Stimulated activated CD4-positive, alpha-beta T cell treated with anti-CD3 and anti-CD28 coated beads, Interleukin-4, amount 100 ng/mL, for 48 hours (primary cell): ENCODE measurements around the gene EID3.
"Not testable (repeated sequence)": the region's sequence is repeated elsewhere in the genome, so short reads cannot be mapped to it uniquely, and the experiment has no call there.

Source experiments
- DNase-seq, 2 donors: peaks; one replicate each; pipeline ENCODE4 v3.0.0-alpha.2; 2020; ENCODE audit warnings: low read depth in 2 of 2

Gene EID3

DNA sequence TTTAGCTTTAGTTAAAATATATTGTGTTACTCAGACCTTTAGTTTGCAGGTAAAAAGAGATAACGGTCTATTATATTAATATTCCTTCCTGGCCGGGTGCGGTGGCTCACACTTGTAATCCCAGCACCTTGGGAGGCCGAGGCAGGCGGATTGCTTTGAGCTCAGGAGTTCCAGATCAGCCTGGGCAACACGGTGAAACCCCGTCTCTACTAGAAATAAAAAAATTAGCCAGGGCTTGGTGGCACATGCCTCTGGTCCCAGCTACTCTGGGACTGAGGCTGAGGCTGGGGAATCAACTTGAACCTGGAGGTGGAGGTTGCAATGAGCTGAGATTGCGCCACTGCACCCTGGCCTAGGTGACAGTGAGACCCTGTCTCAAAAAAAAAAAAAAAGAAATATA lies 13.2 kb upstream of the EID3 start:
- no peak for DNase-seq

DNA sequence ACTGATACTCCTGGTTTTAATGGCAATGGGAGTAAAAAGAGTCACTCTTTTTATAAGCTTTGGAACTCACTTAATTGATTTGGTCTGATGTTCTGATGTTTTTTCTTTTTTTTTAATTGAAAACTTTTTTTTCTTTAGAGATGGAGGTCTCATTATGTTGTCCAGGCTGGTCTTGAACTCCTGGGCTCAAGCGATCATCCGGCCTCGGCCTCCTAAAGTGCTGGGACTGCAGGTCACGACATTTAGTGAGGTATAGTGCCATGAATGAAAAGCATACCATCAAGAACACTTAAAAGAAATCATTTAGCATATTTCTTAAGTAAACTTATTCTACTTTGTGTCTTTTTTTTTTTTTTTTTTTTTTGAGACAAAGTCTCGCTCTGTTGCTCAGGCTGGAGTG lies 12.7 kb upstream of the EID3 start:
- no peak for DNase-seq

DNA sequence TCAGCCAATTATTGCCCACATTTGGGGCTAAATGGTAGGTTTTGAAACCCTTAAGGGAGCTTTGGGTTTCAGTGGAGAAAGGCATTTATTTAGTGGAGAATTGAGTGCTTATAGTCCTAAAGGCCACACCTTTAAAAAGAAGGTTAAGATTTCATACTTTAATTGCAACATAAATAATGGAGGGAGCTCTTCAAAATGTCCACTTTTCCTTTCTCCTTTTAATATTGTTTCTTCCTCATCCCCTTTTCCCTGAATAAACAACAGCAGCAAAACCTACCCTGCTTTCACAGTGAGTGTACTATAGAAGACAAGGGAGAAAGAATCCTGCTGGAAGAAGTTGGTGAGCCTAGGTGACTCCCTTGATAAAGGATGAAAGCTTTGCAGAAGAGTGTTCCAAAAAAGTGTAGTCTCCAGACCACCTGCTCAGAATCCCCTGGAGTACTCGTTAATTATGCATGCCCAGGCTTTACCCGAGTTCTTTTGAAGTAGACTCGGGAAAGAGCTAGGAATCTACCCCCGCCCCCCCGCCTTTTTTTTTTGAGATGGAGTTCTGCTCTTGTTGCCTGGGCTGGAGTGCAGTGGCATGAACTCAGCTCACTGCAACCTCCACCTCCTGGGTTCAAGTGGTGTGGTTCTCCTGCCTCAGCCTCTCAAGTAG lies 11.5 kb upstream of the EID3 start:
- no peak for DNase-seq

DNA sequence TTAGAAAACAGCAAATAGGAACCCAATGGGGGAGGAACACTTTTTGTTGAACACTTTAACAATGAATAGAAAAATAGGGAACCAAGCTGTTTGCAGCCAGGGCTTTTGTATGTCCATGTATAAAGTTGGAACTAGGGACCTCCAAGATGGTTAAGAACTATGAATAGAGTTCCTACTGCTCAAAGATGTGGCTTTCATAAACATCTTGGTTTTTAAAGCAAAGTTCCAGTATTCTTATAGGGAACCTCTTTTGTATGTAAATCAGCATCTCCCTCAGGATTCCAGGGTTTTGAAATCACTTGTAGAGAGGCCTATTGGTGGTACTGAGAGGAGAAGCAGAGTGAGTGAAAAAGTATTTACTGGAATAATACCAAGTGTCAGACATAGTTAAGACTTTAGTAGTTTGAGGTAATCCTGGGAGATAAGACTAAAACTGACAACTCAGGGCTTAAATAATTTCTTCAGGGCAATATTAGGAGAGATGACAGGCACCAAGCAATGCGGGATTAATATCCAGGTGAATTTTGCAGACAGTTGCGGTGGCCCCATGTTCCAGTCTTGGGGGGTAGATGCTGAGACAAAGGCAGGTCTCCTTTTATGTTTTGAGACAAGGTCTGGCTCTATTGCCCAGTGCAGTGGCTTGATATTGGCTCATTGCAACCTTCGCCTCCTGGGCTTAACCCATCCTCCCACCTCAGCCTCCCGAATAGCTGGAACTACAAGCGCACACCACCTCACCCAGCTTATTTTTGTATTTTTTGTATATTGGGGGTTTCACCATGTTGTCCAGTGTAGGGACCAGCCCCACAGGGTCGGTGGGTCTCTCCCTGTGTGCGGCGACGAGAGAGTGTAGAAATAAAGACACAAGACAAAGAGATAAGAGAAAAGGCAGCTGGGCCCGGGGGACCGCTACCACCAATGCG lies 10.4 kb upstream of the EID3 start:
- no peak for DNase-seq

DNA sequence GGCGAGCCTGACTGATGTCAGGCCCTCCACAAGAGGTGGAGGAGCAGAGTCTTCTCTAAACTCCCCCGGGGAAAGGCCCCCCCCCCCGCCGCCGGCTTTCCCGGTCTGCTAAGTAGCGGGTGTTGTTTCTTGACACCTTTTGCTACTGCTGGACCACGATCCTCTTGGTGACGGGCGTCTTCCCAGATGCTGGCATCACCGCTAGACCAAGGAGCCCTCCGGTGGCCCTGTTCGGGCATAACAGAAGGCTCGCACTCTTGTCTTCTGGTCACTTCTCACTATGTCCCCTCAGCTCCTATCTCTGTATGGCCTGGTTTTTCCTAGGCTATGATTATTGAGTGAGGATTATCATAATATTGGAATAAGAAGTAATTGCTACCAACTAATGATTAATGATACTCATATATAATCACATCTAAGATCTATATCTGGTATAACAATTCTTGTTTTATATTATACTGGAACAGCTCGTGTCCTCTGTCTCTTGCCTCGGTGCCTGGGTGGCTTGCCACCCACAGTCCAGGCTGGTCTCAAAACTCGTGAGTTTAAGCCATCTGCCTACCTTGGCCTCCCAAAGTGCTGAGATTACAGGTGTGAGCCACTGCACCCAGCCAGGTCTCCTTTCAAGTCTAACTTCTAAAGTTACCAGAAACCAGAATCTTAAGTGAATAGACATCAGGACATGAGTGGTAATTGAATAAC lies 9.2 kb upstream of the EID3 start:
- DNase-seq = not testable (repeated sequence)

DNA sequence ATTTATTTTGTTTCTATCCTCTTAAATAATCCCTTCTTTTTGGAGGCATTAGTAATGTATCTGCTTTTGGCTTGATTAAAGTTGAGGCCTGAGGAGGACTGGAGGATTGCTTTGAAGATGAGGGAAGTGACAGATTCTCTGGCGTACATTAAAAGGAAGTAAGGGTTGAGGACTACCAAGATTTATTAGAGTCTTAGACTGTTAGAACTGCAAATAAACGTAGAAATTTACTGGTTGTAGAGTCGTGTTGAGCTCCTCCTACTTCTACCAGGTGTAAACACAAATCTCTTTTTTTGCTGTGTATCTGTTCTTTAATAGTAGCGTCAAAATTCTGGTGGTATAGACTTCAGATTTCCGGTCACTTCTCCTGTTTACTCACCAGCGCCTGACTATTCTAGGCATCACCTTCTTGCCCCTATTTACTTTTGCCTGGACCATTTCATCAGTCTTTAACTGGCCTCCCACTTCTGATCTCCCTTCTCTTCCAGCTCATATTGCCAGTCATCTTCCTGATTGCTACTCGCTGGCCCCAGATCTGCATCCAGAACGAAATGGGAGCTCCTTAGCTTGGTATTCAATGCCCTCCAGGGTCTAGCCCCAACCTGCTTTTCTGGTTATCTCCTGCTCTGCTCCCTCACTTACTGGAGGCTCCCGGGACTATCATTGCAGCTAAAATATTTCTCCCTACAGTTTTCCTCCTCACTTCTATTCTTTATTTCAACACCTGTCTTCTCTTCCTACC lies 8.4 kb upstream of the EID3 start:
- DNase-seq = no peak

DNA sequence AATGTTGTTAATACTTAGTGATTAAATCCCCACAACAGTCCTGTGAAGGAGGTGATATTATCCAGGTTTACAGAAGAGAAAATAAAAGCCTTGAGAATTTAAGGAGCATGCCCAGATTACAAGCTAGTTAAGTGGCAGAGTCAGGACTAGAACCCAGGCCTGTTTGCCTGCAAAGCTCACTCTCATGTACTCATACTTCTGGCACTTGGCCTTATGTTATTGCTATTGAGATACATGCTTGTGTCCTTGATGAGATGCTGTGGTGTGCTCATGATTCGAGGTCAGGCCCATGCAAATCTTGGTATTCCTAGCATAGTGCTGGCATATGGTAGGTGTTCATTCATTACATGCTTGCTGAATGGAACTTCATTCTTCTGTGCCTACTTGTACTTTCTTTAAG lies 7.6 kb upstream of the EID3 start:
- no peak for DNase-seq

DNA sequence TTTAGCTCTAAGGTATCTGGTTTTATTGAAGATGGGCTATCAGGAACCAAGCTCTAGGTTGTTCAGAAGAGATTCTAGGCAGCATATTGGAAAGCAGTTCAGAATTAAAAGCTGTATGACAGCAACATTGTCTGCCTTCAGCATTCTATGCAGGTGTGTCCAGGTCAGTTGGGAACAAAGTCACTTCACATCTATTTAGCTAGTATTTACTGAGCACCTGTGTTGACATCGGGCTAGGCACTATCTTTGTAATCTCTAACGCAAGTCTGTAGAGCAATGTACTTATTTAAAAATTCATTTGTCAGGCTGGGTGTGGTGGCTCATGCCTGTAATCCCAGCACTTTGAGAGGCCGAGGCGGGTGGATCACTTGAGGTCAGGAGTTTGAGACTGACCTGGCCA lies 6.8 kb upstream of the EID3 start:
- DNase-seq = no peak

DNA sequence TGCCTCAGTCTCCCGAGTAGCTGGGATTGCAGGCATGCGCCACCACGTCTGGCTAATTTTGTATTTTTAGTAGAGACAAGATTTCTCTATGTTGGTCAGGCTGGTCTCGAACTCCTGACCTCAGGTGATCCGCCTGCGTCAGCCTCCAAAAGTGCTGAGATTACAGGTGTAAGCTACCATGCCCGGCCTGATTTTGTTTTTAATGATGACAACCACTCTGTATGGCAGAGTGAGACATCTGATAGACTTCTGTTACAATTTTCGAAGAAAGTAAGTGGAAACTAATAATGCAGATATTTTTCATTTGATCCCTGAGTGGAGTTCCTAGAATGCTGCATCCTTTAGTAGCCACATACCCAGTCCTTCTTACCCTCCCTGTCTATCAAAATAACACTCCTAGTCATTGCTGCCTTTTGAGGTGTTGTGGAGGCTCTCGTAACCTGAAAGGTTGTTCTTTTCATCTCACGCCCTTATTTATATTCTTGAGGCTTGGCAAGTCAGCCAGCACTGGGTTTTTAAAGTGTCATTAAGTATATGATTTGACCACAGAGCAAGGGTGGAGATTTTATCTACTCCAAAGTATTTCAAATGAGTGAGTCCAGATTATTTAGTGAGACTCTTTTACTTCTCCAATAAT lies 5.9 kb upstream of the EID3 start:
- DNase-seq = no peak

DNA sequence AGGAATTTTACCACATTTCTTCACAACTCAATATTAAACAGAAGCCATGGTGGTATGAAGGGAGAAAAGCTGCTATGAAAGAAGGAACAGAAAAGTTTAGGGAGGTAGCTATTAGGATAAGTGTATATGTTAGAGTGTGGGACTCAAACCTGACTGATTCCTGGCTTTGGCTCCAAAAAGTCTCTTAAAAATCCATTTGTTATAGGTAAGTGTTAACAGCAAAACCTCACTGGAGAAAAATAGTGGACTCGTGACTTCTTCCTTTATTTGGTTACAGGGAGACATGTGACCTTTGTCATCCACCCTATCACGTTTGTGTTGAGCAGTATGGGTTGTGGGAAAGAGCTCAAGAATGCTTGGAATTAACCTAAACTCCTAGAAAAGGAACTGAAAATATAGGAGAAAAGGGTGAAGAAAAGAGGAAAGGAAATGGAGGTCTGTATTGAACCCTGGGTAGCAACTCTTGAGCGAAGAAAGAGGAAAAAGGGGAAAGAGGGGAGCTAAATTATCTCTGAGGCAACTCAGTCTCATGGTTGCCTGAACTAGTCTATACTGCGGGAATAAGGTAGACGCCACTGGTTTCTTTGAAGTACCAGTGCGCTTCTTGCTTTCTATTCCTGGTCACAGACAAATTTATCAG lies 3.6 kb upstream of the EID3 start:
- DNase-seq = no peak

DNA sequence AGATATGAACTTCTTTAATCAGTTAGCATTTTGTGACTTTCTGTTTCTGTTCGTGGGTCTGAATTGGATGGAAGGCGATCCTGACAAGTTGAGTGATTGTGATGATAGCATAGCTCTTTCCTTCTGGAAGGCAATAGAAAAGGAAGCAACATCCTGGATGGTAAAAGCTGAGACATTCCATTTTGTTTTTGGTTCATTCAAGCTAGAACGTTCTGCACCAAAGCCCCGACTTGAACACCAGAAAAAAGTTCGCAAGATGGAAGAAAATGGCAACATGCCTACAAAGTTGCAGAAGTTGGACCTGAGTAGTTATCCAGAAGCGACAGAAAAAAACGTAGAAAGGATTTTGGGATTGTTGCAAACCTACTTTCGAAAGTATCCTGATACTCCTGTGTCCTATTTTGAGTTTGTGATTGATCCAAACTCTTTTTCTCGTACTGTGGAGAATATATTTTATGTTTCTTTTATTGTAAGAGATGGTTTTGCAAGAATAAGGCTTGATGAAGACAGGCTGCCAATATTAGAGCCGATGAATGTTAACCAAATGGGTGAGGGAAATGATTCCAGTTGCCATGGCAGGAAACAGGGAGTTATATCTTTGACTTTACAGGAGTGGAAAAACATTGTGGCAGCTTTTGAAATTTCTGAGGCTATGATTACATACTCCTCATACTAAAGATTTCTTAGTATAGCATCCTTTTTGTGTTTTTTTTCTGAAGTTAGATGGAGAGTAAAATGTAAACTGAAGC lies 896 bp downstream of the EID3 start:
- DNase-seq = no peak

DNA sequence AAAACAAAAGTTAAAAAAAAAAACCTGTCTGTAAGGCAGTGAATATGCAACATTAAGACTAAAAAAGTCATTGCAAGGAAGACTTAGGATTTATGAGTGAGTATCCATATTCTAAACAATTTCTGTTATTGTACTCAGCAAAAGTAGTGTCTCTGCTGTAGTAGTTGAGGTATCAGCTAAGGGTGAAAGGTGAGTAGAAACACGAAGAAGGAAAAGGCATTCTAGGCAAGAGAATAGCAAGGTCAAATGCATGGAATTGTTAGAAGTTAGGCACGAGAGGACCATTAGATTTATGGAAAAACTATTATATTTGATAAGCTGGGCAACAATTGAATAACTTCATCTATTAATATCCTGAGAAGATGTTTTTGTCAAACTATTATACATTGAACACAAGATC lies 1.8 kb downstream of the EID3 start:
- DNase-seq = no peak

DNA sequence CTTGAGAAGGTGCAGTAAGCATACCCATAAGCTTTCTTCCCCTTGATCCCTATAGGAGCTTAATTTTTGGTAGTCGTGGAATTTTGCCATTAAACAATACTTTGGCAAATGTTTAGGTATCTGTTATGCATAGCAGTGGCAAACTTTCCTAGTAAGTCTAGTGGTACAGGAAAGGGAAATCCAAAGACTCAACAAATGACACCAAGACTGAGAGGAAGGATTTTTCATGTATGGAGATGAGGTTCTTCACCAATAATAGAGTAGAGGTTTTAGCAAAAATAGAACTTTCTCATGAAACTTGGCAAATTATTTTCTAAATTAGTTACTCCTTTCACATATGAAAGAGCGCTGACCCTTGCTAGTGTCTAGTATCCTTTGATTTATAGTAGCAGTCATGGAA lies 2.8 kb downstream of the EID3 start:
- DNase-seq = no peak

DNA sequence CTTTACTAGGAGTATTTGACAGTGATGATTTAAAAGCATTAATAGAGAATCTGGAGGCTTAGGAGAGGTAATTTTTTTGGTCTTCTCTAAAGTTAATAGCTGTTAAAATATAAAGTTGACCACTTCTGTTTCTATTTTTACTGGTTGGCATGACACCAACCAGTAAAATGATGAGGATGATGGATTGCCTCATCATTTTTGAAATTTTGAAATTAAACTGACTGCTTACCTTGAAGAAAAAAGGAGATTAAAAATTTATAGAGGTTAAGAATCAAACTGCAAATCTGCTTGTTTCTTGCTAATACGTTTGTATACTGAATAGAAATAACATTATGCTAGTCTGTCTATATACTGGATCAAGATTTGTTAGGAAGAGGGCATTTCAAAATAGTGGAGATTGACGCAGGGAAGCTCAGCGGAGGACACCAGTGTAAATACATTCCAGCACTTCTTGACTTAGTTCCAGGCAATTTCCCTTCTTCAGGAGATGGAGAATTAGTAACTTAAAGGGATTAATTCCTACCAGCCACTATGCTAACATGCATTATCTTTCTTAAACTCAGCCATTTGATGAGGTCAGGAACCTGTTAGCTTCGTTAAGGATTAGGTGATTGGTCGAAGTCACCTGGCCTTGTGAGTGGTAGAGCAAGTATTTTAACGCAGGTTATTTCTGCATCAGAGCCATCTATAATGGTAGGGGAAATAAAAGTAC lies 3.6 kb downstream of the EID3 start:
- DNase-seq = no peak

DNA sequence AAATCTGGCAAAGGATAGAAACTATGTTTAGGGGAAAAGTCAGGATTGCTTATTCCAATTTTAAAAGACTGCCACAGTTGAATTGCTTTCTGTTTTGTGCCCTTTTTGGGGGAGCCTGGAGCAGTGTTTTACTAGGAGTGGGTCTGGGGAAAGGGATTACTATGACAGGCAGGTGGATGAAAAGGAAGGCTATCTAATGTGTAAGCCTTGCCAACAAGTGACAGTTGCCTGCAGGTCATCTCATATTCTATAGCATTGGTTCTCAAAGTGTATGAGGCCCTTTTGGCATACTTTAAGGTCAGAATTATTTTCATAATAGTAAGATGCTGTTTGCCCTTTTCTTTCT lies 4.1 kb downstream of the EID3 start:
- no peak for DNase-seq

DNA sequence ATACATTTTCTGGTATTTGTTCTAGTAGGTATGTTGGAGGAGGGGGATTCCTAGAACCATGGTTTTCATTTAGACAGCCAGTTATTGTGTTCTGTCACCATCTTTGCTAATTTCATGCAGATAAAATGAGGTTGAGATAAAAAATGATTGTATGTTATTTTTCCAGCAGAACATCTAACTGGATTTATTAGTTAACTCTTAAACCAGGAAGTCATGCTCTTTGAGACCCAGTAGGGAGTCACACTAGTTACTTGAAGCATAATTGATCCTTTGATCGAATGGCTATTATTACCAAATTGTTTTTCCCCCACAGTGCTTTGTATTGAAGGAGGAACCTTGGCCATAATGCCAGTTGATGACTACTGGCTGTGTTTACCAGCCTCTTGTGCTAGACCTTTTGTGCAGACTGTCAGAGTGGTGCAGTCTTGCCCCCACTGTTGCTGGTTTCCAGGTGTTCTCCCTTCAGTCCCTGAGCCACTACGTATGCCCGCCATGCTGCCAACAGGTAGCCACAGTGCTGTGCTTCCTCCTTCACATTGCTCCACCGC lies 6.0 kb downstream of the EID3 start:
- DNase-seq = no peak

DNA sequence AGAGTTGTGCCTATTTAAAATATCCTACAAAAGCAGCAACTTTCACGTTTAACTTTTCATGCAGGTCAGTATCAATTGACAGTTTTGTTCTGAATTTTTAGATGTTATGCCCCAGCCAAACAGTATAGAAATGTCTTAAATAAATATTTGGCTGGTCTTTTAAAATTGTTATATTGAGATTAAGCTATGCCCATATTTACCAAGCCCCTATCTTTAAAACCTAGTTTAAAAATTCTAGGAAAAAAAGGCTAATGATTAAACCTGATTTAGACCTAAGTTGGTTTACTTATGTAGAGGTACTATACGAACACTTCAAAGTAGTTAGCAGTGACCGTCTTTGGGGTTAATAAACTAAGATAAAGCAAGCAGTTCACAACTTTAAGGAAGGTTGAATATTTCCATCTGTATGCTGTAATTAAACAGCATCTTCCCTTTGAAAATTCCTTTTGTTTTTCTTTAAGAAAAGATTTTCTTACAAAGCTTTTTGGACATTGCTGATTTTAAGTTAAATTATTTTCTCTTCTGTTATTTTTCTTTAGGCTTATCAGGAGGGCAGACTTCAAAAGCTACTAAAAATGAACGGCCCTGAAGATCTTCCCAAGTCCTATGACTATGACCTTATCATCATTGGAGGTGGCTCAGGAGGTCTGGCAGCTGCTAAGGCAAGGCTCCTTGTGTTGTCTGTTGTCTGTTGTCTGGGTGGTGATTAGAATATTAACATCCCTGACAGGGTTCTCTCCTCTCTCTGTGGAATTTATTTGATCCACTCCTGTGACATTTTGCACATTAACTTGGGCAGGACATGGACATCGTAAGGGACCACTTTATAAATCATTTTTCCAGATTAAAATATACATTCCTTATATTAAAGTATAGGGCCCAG lies 7.5 kb downstream of the EID3 start:
- no peak for DNase-seq

DNA sequence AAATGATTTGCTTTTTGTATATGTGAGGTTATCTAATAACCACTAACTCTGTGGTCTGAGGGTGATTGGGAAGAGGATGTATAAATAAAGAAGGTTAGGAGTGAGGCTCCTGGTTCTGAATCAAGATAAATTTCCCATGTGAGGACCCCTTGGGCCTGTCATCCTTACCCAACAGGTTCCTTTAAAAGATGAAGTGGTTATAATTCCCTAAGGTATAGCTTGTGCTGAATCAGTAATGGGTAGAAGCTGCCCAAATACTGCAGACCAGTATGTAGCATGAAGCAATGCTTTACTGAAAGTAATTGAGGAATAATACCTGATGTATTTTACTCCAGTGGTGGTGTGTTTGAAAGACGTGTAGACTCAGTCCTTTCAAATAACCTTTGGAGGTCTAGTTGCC lies 8.7 kb downstream of the EID3 start:
- no peak for DNase-seq

DNA sequence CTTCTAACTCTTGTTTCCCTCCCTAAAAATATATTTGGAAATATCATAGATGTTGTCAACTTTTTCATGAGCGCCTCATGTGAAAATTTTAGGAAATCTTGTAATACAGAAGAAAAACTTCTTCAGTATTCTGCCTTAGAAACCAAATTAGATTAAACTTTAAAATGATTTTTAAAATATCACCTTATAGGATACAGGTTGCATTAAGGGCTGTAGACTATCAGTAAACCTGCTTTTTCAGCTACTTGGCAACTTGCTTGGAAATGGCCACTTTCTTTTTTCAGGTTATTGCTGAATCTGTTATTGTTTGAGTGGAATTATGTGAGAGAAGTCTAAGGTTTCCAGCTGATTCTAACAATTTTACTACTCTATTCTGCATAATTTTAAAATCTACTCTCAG lies 9.1 kb downstream of the EID3 start:
- no peak for DNase-seq
